UCSD-AML1 (cell line): ENCODE results near the gene ADAMTS14.
"Not testable (repeated sequence)": the region's sequence is repeated elsewhere in the genome, so short reads cannot be mapped to it uniquely, and the experiment has no call there.

Experiments
- DNase-seq: peaks from one replicate; lab custom pipeline; 2025; ENCODE audit not compliant: unreplicated experiment; lab: John Stamatoyannopoulos, UW

Gene ADAMTS14

DNA sequence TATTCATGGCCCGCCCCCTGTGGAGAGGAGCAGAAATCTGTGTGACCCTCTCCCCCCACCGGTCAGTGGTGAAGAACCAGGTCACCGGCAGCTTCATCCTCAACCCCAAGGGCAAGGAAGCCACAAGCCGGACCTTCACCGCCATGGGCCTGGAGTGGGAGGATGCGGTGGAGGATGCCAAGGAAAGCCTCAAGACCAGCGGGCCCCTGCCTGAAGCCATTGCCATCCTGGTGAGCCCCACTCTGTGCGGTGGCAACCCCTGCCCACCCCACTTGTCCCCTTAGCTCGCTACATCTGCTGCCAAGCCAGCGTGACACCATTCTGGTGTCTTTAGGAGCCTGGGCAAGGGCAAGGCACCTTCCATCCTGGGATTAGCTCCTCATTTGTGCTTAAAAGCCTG is 77.5 kb downstream of the ADAMTS14 start:
- no peak for DNase-seq

GRCh38 chr10:70750156-70750703 is 77.9 kb downstream of the ADAMTS14 start:
- DNase-seq: no peak

- no peak for DNase-seq
Observed at GRCh38 chr10:70751356-70751755, 79.0 kb downstream of the ADAMTS14 start.

DNA sequence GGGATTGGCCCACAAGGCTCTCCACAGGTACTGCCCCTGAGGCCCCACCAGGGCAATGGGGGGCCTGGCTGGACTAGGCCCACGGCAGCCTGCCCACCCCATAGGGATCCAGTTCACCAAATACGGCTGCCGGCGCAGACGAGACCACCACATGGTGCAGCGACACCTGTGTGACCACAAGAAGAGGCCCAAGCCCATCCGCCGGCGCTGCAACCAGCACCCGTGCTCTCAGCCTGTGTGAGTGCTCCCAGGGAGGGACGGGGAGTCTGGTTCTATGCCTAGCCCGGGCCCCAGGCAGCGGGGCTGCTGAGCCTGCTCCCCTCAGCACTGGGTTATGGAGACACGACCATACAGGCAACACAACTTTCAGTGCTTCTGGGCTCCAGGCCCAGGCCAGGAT is 79.7 kb downstream of the ADAMTS14 start:
- DNase-seq: no peak

GRCh38 chr10:70752571-70752970 is 80.3 kb downstream of the ADAMTS14 start:
- DNase-seq: no peak

- no peak for DNase-seq
Observed at GRCh38 chr10:70753026-70753663, 80.8 kb downstream of the ADAMTS14 start.

DNA sequence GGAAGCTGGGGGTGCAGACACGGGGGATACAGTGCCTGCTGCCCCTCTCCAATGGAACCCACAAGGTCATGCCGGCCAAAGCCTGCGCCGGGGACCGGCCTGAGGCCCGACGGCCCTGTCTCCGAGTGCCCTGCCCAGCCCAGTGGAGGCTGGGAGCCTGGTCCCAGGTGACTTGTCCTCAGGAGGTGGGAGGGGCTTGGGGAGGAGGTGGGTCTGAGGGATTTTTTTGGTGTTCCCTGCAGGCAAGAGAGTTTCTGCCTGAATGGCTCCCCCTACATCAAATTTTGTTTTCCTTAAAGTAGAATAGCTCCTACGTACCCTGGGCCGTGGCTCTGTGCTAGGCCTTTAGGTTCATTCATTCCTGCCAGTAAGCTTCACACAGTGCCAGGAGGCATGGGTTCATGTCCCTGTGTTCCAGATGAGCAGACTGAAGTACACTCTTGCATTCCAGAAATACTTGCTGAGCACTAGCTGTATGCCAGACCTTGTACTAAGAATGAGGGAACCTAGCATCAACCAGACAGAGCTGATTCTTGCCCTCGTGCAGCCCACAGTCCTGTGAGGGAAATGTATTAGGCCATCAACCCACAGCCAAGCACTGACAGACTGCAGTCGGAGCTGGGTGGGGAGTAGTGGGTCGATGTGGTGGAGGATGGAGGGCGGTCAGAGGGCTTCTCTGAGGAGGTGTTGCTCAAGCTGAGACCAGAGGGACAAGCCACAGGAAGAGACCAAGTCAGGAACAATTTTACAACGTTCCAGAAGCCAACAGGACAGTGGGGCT is 81.7 kb downstream of the ADAMTS14 start:
- DNase-seq: no peak

- DNase-seq: no peak
Observed at GRCh38 chr10:70756700-70757360, 84.5 kb downstream of the ADAMTS14 start.

DNA sequence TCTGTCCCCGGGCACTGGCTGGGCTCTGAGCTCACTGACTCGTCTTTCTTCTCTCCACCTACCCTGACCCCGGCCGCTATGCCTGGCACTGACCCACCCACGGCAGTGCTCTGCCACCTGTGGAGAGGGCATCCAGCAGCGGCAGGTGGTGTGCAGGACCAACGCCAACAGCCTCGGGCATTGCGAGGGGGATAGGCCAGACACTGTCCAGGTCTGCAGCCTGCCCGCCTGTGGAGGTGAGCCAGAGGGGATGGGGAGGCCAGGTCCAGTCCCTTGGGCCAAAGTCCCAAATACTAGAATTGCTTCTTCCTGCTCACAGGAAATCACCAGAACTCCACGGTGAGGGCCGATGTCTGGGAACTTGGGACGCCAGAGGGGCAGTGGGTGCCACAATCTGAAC is 85.5 kb downstream of the ADAMTS14 start:
- no peak for DNase-seq

DNA sequence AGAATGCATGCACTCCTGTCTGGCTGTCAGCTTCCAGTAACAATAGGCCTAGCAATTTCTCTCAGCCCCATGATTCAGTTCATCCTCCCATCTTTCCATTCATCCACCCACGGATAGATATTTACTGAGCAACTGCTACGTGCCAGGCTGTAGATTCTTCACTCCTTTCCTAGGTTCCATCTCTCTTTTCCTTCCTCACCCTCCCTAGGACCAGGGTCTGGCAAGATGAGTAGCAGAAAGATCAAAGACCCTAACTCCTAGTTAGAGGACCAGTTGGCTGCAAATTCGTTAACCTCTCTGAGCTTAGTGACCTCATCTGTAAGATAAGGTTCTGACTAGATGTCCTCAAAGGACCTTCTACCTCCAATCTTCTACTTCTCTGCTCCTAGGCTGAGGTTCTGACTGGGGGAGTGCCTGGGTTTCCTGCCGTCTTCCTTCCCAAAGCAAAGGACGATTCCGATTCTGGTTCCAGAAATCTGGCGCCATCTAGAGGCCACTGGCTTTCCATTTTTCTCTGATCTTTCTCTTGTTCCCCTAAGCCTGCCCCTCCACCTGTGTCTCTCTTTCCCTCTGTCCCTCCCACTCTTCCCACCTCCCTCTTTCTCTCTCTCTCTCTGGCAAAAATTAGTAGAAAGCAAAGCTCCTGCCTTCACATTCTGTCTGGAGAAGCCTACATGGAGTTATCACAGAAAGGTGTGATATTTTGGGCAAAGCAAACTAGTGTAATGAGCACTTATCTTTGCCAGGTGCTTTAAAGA is 86.6 kb downstream of the ADAMTS14 start:
- DNase-seq: peak; percentile 47

DNA sequence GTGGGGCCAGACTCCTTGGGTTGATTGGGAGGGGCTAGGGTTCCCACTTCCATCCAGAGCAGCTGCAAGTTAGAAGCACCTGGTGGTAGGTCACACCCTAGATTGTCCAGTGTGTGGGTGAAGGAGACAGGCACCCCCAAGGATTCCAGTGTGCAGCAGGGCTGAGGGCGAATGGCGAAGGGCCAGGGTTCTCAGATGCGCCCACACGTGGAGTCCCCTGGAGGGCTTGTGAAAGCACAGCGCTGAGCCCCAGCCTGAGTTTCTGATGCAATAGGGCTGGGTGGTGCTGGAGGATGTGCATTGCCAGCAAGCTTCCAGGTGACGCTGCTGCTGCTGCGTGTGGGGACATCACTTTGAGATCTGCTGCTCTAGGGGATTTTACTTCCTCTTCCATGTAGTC is 87.5 kb downstream of the ADAMTS14 start:
- DNase-seq: no peak

DNA sequence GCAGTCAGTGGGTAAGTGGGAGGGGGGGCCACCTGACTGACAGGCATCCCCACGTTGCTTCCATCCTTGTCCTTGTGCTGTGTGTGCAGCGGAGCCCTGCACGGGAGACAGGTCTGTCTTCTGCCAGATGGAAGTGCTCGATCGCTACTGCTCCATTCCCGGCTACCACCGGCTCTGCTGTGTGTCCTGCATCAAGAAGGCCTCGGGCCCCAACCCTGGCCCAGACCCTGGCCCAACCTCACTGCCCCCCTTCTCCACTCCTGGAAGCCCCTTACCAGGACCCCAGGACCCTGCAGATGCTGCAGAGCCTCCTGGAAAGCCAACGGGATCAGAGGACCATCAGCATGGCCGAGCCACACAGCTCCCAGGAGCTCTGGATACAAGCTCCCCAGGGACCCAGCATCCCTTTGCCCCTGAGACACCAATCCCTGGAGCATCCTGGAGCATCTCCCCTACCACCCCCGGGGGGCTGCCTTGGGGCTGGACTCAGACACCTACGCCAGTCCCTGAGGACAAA is 88.0 kb downstream of the ADAMTS14 start:
- DNase-seq: no peak

DNA sequence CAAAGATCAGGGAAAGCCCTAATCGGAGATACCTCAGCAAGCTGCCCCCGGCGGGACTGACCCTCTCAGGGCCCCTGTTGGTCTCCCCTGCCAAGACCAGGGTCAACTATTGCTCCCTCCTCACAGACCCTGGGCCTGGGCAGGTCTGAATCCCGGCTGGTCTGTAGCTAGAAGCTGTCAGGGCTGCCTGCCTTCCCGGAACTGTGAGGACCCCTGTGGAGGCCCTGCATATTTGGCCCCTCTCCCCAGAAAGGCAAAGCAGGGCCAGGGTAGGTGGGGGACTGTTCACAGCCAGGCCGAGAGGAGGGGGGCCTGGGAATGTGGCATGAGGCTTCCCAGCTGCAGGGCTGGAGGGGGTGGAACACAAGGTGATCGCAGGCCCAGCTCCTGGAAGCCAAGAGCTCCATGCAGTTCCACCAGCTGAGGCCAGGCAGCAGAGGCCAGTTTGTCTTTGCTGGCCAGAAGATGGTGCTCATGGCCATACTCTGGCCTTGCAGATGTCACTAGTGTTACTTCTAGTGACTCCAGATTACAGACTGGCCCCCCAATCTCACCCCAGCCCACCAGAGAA is 88.8 kb downstream of the ADAMTS14 start:
- DNase-seq: peak; percentile 37

DNA sequence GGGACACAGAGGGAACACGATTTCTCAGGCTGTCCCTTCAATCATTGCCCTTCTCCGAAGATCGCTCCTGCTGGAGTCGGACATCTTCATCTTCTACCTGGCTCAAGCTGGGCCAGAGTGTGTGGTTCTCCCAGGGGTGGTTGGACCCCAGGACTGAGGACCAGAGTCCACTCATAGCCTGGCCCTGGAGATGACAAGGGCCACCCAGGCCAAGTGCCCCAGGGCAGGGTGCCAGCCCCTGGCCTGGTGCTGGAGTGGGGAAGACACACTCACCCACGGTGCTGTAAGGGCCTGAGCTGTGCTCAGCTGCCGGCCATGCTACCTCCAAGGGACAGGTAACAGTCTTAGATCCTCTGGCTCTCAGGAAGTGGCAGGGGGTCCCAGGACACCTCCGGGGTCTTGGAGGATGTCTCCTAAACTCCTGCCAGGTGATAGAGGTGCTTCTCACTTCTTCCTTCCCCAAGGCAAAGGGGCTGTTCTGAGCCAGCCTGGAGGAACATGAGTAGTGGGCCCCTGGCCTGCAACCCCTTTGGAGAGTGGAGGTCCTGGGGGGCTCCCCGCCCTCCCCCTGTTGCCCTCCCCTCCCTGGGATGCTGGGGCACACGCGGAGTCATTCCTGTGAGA is 89.5 kb downstream of the ADAMTS14 start:
- DNase-seq: no peak

GRCh38 chr10:70762441-70763175 is 90.3 kb downstream of the ADAMTS14 start:
- no peak for DNase-seq

DNA sequence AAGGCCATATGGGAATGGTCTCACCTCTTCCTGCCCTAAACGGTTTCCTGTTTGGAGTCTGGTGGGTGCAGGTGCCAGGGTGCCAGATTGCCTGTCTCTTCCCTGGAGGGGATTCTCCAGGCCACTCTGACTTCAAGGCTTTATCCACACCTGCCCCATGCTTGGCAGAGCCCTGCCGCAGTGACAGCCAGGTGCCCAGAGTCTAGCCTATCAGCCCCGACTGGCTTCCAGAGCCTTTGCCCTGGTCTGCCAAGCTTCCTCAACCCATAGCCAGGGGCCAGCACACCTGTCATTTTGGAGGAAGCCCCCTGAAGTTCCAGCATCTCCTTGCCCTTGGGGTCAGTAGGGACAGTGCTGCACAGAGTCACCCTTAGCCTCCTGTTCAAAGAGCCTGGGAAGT is 91.3 kb downstream of the ADAMTS14 start:
- DNase-seq: no peak

DNA sequence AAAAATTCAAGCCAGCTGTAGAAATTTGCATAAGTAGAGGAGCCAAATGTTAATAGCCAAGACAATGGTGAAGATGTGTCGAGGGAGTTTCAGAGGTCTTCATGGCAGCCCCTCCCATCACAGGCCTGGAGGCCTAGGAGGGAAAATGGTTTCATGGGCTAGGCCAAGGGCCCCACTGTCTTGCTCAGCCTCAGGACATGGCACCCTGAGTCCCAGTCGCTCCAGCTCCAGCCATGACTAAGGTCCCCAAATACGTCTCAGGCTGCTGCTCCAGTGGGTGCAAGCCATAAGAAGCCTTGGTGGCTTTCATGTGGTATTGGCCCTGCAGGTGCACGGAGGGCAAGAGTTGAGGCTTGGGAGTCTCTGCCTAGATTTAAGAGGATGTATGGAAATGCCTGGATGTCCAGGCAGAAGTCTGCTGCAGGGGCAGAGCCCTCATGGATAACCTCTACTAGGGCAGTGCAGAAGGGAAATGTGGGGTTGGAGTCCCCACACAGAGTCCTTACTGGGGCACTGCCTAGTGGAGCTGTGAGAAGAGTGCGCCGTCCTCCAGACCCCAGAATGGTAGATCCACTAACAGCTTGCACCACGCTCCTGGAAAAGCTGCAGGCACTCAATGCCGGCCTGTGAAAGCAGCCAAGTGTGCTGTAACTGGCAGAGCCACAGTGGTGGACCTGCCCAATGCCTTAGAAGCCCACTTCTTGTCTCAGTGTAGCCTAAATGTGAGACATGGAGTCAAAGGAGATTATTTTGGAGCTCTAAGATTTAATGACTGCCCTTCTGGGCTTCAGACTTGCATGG is 93.7 kb downstream of the ADAMTS14 start:
- no peak for DNase-seq

DNA sequence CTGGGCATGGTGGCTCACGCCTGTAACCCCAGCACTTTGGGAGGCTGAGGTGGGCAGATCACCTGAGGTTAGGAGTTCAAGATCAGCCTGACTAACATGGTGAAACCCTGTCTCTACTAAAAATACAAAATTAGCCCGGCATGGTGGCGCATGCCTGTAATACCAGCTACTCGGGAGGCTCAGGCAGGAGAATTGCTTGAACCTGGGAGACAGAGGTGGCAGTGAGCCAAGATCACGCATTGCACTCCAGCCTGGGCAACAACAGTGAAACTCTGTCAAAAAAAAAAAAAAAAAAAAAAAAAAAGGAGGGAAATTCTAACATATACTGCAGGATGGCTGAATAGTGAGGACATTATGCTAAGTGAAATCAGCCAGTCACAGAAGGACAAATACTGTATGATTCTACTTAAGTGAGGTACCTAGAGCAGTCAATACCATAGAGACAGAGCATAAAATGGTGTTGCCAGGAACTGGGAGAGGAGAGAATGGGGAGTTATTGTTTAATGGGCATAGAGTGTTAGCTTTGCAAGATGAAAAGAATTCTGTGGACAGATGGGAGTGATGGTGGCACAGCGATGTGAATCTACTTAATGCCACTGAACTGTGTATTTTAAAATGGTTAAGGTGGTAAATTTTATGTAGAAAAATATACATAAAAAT is 95.8 kb downstream of the ADAMTS14 start:
- not testable (repeated sequence) for DNase-seq
